Medulla oblongata (tissue), 1 donor: ENCODE results near the gene UAP1L1.
A peak's percentile ranks its signal among the peaks of the same experiment; 100 is the strongest.
"Not testable (repeated sequence)": the region's sequence is repeated elsewhere in the genome, so short reads cannot be mapped to it uniquely, and the experiment has no call there.

Experiments
- DNase-seq: peaks from one replicate; pipeline ENCODE4 v3.0.0-alpha.2; 2015; ENCODE audit errors: extremely low spot score

Gene UAP1L1, protein sequence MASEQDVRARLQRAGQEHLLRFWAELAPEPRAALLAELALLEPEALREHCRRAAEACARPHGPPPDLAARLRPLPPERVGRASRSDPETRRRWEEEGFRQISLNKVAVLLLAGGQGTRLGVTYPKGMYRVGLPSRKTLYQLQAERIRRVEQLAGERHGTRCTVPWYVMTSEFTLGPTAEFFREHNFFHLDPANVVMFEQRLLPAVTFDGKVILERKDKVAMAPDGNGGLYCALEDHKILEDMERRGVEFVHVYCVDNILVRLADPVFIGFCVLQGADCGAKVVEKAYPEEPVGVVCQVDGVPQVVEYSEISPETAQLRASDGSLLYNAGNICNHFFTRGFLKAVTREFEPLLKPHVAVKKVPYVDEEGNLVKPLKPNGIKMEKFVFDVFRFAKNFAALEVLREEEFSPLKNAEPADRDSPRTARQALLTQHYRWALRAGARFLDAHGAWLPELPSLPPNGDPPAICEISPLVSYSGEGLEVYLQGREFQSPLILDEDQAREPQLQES

GRCh38 chr9:137077010-137077747, at the start of gene UAP1L1:
TSS of gene UAP1L1 (plus strand) at chr9:137077517. CDS start at chr9:137077533, 16 bp downstream.
- peak; percentile 81 for DNase-seq

GRCh38 chr9:137028263-137029057, 48.9 kb upstream of the UAP1L1 start:
- DNase-seq: peak; percentile 73

DNA sequence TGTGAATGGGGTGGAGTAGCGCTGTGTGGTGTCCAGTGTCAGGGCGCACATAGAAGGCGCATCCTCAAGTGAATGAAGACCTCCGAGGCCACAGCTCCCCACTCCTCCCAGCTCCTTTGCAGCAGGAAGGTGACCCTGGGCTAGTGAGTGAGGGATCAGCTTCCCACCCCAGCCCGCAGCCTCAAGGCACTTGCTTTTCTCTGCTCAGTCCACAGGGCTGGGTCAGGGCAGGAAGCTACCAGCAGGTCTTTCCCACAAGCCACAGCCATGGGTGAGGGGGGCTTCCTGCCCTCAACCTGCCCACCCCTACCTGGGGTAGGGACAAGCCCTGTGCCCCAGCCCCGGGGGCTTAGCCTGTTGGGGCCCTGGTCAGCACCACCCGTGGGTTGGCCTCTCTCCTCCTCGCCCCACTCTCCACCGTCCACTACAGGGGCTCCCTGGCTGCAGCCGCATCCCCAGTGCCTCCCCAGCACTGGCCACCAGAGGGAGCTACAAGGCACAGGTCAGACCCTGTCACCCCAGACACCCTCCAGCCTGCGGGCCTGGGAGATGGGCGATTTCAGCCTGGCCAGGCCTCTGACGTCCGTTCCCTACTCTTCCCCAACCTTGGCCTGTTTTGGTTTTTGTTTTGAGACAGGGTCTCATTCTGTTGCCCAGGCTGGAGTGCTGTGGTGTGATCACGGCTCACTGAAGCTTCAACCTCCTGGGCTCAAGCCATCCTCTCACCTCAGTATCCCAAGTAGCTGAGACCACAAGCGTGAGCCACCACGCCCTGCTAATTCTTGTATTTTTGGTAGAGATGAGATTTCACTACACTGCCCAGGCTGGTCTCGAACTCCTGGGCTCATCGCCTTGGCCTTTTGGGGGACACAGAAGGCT, 48.0 kb upstream of the UAP1L1 start:
- DNase-seq: peak; percentile 83

- DNase-seq: no peak
Measured at GRCh38 chr9:137030006-137030405, 47.3 kb upstream of the UAP1L1 start.

GRCh38 chr9:137030538-137031527, 46.5 kb upstream of the UAP1L1 start:
- peak; percentile 24 for DNase-seq

- no peak for DNase-seq
Measured at GRCh38 chr9:137031904-137032640, 45.2 kb upstream of the UAP1L1 start, which contains the start of gene FUT7. TSS of gene FUT7 (minus strand) at chr9:137032088. CDS start at chr9:137031991, 97 bp downstream.

- no peak for DNase-seq
Measured at GRCh38 chr9:137032858-137033257, 44.5 kb upstream of the UAP1L1 start.

GRCh38 chr9:137033481-137033880, 43.8 kb upstream of the UAP1L1 start:
- not testable (repeated sequence) for DNase-seq

DNA sequence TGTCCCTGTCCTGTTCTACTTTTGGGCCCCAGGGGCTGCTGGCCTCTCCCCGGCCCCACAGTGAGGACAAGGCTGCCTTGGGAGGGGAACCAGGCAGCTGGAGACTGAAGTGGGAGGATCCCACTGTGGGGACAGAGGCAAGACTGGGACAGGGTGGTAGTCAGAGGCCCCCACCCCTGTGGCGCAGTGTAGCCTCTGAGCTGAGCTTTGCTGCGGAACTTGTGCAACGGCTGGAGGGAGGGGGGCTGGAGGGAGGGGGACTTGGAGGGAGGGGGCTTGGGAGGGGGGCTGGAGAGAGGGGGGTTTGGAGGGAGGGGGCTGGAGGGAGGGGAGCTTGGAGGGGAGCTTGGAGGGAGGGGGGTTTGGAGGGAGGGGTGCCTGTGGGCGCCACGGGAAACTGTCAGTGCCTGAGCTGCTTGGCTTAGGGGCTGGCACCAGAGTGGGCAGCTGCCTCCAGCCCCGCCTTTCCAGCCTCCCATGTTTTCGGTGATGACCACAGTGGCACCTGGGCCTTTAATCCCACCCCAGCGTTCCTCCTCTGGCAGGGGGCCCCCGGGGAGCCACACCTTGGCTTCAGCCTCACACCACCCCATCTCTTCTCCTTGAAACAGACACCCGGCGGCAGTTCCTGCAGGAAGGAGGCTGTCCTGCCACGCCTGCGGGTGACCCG, 43.1 kb upstream of the UAP1L1 start:
- DNase-seq: no peak

GRCh38 chr9:137034709-137035506, 42.4 kb upstream of the UAP1L1 start:
- DNase-seq: peak; percentile 89

DNA sequence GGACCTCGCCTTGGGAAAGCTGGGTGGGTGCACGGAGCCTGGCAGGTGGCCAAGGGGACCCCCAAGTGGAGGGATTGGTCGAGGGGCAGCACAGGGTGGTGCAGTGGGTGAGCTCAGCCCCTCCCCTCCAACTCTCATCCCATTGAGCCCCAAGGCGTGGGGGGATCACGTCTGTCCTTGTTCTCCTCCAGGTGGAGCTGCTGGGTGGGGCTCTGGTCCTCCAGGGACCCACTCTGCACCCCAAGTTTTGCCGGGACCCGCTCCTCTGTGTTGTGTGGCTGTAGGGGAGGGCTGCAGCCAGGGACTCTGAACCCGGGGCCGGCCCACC, 41.8 kb upstream of the UAP1L1 start:
- no peak for DNase-seq

- DNase-seq: no peak
Measured at GRCh38 chr9:137035937-137036336, 41.4 kb upstream of the UAP1L1 start.

- DNase-seq: no peak
Measured at GRCh38 chr9:137037035-137037434, 40.3 kb upstream of the UAP1L1 start.

GRCh38 chr9:137037483-137037882, 39.8 kb upstream of the UAP1L1 start:
- DNase-seq: no peak

DNA sequence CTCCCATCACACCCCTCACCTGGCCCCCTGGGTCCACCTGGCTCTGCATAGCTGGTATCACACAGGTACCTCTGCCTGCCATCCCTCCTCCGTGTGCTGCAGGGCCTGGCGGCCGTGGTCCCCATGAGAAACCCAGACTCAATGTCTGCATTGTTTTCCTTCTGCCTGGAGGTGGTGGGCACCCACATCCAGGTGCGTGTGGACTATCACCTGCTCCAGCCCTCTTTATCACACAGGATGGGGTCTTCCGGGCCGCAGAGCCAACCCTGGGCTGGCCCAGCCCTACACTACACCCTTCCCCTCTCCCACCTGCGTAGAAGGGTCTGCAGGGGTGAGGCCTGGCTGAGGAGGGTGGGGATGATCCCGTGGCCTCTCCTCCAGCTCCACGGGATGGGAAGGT, 38.4 kb upstream of the UAP1L1 start:
- DNase-seq: no peak

DNA sequence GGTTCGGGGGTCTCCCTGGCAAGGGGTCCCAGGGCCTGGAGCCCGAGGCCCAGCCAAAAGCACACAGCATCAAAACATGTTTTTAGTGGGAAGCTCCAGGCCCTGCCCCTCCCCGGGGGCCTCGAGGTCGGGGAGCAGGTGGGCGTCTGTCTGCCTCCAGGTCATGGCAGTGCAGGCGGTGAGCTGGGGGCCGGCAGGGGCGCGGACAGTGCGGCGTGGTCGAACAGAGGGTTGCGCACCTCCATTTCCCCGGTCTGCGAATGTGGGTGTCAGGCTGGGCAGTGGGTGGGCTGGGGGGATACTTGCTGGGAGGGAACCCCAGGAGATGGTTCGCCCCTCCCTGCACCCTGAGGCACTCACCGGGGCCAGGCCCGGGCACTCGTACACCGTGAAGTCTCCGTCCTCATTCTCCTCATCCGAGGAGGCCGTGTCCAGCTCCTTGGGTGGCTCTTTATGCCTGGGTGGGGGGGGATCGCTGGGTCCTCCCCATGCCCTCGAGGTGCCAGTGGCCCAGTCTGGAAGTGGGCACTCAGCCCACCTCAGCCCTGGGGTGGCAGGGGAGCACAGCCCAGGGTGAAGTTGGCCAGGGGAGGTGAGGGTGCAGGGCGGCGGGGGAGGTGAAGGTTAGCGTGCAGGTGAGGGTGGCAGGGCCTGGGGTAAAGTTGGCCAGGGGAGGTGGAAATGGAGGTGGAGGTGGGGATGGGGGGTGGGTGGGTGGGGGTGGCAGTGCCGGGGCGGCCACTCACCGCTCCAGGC, 37.5 kb upstream of the UAP1L1 start:
- DNase-seq: no peak

- DNase-seq: no peak
Measured at GRCh38 chr9:137040568-137040967, 36.7 kb upstream of the UAP1L1 start.
